GM12892 (cell line): Measurements from ENCODE around the gene ABCC4.

Experiments used
- DNase-seq: peaks from one replicate; pipeline ENCODE4 v3.0.0; 2011; ENCODE audit not compliant: insufficient read length
- FAIRE-seq: peaks from 2 replicates; lab custom pipeline; 2011; peaks lifted over from hg19 to GRCh38; lab: Jason Lieb, UNC
- POLR2A ChIP-seq: IDR thresholded peaks from 2 replicates; pipeline ENCODE4 v1.6.1; 2011; ENCODE audit warnings: low read depth, low read length, control low read depth
- POLR2AphosphoS5 ChIP-seq: IDR thresholded peaks from 2 replicates; pipeline ENCODE4 v1.6.1; 2011; ENCODE audit warnings: low read depth, low read length, control low read depth
- TAF1 ChIP-seq: IDR thresholded peaks from 2 replicates; pipeline ENCODE4 v1.6.1; 2011; ENCODE audit warnings: low read depth, mild to moderate bottlenecking, control low read depth, low read length, borderline replicate concordance

Gene ABCC4

DNA sequence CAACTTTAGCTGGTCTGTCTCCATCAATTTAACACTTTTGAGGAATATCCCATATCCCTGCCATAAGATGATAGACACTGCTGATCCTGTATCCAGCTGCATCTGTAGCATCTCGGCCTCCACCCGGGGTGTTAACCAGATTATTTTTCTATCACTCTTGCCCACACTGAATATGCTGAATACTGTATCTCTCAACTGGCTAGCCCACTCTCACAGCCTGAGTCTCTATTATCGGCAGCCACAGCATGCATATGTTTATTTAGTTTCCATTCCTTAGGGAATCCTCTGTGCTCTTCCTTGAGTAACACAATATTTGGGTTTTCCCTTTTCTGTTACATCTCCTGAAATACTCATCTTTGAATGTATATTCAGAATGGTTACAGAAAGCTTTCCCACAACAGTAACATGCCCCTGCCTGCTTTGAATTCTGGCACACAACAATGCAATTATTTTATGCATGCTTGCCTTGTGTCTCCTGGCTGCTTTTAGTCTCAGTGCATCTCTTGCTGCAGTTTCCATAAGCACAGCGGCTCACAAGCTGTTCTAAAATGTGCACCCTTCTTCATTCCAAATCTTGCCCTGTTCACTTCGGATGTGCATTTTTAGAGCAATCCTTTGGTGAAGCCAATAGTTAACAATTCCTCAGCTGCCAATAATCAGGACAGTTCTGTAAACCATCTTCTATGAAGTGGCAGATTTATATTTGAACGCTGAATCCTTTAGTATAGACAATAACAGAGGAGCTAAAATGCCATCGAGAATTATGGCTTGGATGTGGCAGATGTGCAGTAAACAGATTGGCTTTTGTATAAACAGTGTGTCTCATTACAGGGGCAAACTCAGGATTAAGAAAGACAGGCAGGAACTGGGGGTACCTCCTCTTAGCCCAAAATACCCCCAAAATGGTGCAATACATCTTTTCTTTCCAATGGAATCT, 327.0 kb downstream of the ABCC4 start:
- DNase-seq (no peak), FAIRE-seq (no peak)
- TF ChIP-seq POLR2A (no peak), TAF1 (no peak), POLR2AphosphoS5 (no peak)

DNA sequence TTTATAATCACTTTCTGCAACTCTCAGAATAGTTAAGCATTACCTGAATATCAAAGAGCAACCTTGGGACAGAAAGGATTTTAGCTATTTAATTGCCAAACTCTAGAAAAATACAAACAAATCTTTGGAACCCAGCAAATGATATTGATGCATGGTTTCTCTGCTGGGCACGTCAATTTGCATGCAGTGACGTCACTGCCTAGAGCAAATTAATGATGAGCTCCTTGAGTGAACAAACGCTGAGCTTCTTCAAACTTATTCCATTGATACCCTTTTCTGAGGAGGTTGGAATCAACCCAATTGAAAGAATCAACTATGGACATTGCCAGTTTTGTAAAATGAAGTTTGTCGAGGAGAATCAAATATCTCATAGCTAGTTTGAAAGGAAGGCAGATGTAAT, 329.0 kb downstream of the ABCC4 start:
- no peak for FAIRE-seq
- no peak for TF ChIP-seq POLR2AphosphoS5
- TF ChIP-seq POLR2A: no peak
- no peak for TF ChIP-seq TAF1
- no peak for DNase-seq
